Measurements from ENCODE around the gene ZKSCAN3.

Gene ZKSCAN3

GRCh38 chr6:28334286-28335039 lies 15.3 kb upstream of the ZKSCAN3 start:
- in situ Hi-C loops (cut with HindIII; ENCODE audit: low pct_ligation_motif_present, low sequenced_read_pairs) = no loop called here
- no peak overlapping the region for H3K4me3 ChIP-seq (ENCODE audit: low read depth, low read length)
- H3K27me3 ChIP-seq (replicated peaks) = no peaks in the 10 kb centered on the region
- DNase-seq = no peak
- TF ChIP-seq CTCF (IDR thresholded peaks at IDR 0.05; ENCODE audit: low read depth, low read length, missing control alignments) = no peak
- H3K27ac ChIP-seq = no peak overlapping the region
- H3K36me3 ChIP-seq (replicated peaks) = no peaks in the 10 kb centered on the region

GRCh38 chr6:28335040-28335563 lies 14.6 kb upstream of the ZKSCAN3 start:
- peak overlapping the region; percentile 32 for H3K4me3 ChIP-seq (ENCODE audit: low read depth, low read length)
- TF ChIP-seq CTCF (IDR thresholded peaks at IDR 0.05; ENCODE audit: low read depth, low read length, missing control alignments) = no peak
- peak overlapping the region; percentile 99 for H3K27ac ChIP-seq
- no peaks in the 10 kb centered on the region for H3K36me3 ChIP-seq (replicated peaks)
- no peaks in the 10 kb centered on the region for H3K27me3 ChIP-seq (replicated peaks)
- no peak for DNase-seq
- in situ Hi-C loops (cut with HindIII; ENCODE audit: low pct_ligation_motif_present, low sequenced_read_pairs) = no loop called here

- DNase-seq = peak; percentile 99
- peak within 1 kb of the TSS; percentile 67 for H3K4me3 ChIP-seq (ENCODE audit: low read depth, low read length)
- TF ChIP-seq CTCF (IDR thresholded peaks at IDR 0.05; ENCODE audit: low read depth, low read length, missing control alignments) = no peak
- H3K27me3 ChIP-seq (replicated peaks) = no peaks in the 10 kb centered on the region
- no peaks in the 10 kb centered on the region for H3K36me3 ChIP-seq (replicated peaks)
- in situ Hi-C loops (cut with HindIII; ENCODE audit: low pct_ligation_motif_present, low sequenced_read_pairs) = no loop called here
- peak within 1 kb of the TSS; percentile 99 for H3K27ac ChIP-seq
Observed at GRCh38 chr6:28335564-28336283, 14.0 kb upstream of the ZKSCAN3 start, which contains the start of gene ZSCAN31. Gene ZSCAN31 (minus strand): TSS chr6:28336148. CDS start chr6:28329683, 6,465 bp downstream.

- no peaks in the 10 kb centered on the region for H3K36me3 ChIP-seq (replicated peaks)
- TF ChIP-seq CTCF (IDR thresholded peaks at IDR 0.05; ENCODE audit: low read depth, low read length, missing control alignments) = no peak
- H3K27me3 ChIP-seq (replicated peaks) = no peaks in the 10 kb centered on the region
- H3K27ac ChIP-seq = peak overlapping the region; percentile 99
- in situ Hi-C loops (cut with HindIII; ENCODE audit: low pct_ligation_motif_present, low sequenced_read_pairs) = no loop called here
- DNase-seq = peak; percentile 29
- H3K4me3 ChIP-seq (ENCODE audit: low read depth, low read length) = peak overlapping the region; percentile 67
Observed at GRCh38 chr6:28336284-28337120, 13.2 kb upstream of the ZKSCAN3 start.

GRCh38 chr6:28337121-28337520 lies 12.6 kb upstream of the ZKSCAN3 start:
- in situ Hi-C loops (cut with HindIII; ENCODE audit: low pct_ligation_motif_present, low sequenced_read_pairs) = no loop called here
- TF ChIP-seq CTCF (IDR thresholded peaks at IDR 0.05; ENCODE audit: low read depth, low read length, missing control alignments) = no peak
- Histone ChIP-seq H3K36me3 (replicated peaks) (no peaks in the 10 kb centered on the region), H3K4me3 (ENCODE audit: low read depth, low read length) (no peak overlapping the region), H3K27me3 (replicated peaks) (no peaks in the 10 kb centered on the region), H3K27ac (no peak overlapping the region)
- no peak for DNase-seq

All from brain microvascular endothelial cell (primary cell).